Endothelial cell (in vitro differentiated cells): ENCODE results near the gene SLX9. TPM values are rescaled to one million over a fixed set of nuclear protein-coding genes. Genes with fewer than 3 reads are reported as not detected.
"Not testable (repeated sequence)": the region's sequence is repeated elsewhere in the genome, so short reads cannot be mapped to it uniquely, and the experiment has no call there.

ENCODE experiments used
- DNase-seq: peaks from one replicate; pipeline ENCODE4 v3.0.0; 2021; ENCODE audit warnings: low spot score
- H3K27ac Mint-ChIP-seq: one replicate; pipeline ENCODE4 v1.8.0; 2021; ENCODE audit warnings: mixed read lengths, inconsistent platforms; ENCODE audit not compliant: unreplicated experiment
- H3K27me3 Mint-ChIP-seq: one replicate; pipeline ENCODE4 v1.8.0; 2021; ENCODE audit warnings: mild to moderate bottlenecking, moderate library complexity, mixed read lengths, inconsistent platforms; ENCODE audit not compliant: unreplicated experiment
- H3K36me3 Mint-ChIP-seq: one replicate; pipeline ENCODE4 v1.8.0; 2021; ENCODE audit warnings: mild to moderate bottlenecking, low read depth, mixed read lengths, inconsistent platforms; ENCODE audit not compliant: unreplicated experiment
- H3K4me1 Mint-ChIP-seq: one replicate; pipeline ENCODE4 v1.8.0; 2021; ENCODE audit warnings: mild to moderate bottlenecking, mixed read lengths, inconsistent platforms; ENCODE audit not compliant: unreplicated experiment
- H3K4me3 Mint-ChIP-seq: one replicate; pipeline ENCODE4 v1.8.0; 2021; ENCODE audit warnings: mild to moderate bottlenecking, mixed read lengths, inconsistent platforms; ENCODE audit not compliant: unreplicated experiment
- H3K9me3 Mint-ChIP-seq: one replicate; pipeline ENCODE4 v1.8.0; 2021; ENCODE audit warnings: mixed read lengths, inconsistent platforms; ENCODE audit not compliant: unreplicated experiment
- total RNA-seq: library from RNA; stranded (reverse); fragmentation: NEBNext Ultra II Directional; extraction: Animal tissue kit (Norgen Biotek cat#: 25700); gene quantifications from one replicate; pipeline ENCODE4 v1.2.1, GENCODE V29; 2021; ENCODE audit not compliant: unreplicated experiment
- TF ChIP-seq, protein P1 (sequence below): fragments of 200-600 bp; sonication (generic); IDR thresholded peaks from one replicate; pipeline ENCODE4 v1.5.0; 2021; ENCODE audit warnings: antibody characterized with exemption; ENCODE audit not compliant: unreplicated experiment

Gene SLX9
- total RNA-seq, 1 donor from 2014 or later, result 13.7 TPM

DNA sequence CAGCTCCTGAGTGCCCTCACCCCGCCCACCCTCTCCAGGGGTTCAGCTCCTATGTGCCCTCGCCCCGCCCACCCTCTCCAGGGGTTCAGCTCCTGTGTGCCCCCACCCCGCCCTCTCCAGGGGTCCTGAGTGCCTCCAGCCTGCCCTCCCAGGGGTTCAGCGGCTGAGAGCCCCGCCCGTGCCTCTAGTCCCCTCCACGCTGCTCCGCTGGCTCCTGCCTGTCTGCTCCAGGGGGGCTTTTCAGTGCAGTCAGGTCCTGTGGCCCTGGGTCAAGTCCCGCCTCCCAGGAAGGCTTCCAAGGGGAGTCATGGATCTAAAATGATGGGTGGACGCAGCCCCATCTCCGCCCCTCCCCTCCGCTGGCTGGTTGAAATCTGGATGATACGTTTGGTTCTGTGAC is 33.8 kb downstream of the SLX9 start:
- Mint-ChIP-seq H3K27me3 (peaks cover 11% of the 10 kb centered on the region), H3K27ac (peak overlapping the region; percentile 4), H3K4me3 (no peak overlapping the region), H3K9me3 (no peaks in the 10 kb centered on the region), H3K4me1 (peaks cover 17% of the 10 kb centered on the region), H3K36me3 (peaks cover 5% of the 10 kb centered on the region)
- DNase-seq, result no peak
- TF ChIP-seq, protein P1, sequence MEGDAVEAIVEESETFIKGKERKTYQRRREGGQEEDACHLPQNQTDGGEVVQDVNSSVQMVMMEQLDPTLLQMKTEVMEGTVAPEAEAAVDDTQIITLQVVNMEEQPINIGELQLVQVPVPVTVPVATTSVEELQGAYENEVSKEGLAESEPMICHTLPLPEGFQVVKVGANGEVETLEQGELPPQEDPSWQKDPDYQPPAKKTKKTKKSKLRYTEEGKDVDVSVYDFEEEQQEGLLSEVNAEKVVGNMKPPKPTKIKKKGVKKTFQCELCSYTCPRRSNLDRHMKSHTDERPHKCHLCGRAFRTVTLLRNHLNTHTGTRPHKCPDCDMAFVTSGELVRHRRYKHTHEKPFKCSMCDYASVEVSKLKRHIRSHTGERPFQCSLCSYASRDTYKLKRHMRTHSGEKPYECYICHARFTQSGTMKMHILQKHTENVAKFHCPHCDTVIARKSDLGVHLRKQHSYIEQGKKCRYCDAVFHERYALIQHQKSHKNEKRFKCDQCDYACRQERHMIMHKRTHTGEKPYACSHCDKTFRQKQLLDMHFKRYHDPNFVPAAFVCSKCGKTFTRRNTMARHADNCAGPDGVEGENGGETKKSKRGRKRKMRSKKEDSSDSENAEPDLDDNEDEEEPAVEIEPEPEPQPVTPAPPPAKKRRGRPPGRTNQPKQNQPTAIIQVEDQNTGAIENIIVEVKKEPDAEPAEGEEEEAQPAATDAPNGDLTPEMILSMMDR, result no peak

DNA sequence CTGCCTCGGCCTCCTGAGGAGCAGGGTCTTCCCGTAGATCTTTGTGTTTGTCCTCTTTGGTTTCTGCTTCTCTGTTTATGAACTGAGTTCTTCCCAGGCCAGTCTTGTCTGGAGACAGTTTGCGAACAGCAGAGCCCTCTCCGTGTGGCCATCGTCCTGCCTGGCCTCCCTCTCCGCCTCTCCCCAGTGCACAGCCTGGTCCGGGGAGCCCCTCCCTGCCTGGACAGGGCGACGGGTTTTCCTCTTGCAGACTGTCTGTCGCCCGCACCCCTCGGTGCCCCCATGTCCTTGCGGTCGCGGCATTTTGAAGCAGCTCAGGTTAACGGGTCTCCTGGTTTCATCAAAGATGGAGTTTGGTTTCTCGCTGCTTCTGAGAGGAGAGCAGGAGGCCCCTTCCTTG is 34.8 kb downstream of the SLX9 start:
- Mint-ChIP-seq H3K27me3 (peaks cover 11% of the 10 kb centered on the region), H3K4me1 (peaks cover 13% of the 10 kb centered on the region), H3K36me3 (peaks cover 9% of the 10 kb centered on the region), H3K27ac (no peak overlapping the region), H3K4me3 (no peak overlapping the region), H3K9me3 (no peaks in the 10 kb centered on the region)
- no peak for DNase-seq
- TF ChIP-seq, protein P1, result no peak

DNA sequence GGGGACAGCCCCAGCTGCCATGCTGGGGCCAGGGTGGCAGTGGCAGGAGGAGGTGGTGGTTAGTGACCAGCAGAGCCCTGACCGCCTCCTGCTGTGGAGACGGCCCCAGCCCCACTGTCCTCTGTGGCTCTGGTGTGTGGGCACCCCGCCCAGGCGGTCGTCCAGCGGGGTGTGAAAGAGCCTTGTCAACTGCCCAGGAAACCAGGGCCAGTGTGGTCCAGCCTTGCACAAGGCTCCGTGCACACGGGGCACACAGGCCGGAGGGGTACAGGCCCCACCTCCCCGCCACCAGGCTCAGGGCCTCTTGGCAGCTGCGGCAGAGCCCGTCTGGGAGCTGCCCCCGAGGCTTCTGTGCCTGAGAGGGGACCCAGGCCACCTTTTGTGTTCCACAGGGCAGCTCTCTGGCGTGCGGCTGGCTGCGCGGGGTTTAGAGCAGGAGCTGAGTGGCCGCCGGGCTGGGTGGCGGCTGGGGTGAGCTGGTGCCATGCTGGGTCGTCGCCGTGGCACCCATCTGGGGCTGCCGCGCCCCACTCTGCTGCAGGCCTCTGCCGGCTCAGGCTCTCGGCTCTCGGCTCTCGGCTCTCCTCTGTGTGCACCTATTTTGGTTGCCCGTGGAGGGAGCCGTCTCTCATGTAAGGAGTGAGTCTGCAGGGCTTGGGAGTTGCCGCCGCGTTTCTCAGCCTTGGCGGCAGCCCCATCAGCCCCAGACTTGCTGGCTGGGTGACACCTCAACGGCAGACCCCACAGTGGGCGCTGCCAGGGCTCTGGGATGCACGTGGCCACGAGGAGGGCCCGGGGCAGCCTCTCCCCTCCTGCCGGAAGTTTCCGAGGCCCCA is 36.1 kb downstream of the SLX9 start:
- H3K4me3 Mint-ChIP-seq, result no peak overlapping the region
- no peak overlapping the region for H3K27ac Mint-ChIP-seq
- peaks cover 6% of the 10 kb centered on the region for H3K27me3 Mint-ChIP-seq

DNA sequence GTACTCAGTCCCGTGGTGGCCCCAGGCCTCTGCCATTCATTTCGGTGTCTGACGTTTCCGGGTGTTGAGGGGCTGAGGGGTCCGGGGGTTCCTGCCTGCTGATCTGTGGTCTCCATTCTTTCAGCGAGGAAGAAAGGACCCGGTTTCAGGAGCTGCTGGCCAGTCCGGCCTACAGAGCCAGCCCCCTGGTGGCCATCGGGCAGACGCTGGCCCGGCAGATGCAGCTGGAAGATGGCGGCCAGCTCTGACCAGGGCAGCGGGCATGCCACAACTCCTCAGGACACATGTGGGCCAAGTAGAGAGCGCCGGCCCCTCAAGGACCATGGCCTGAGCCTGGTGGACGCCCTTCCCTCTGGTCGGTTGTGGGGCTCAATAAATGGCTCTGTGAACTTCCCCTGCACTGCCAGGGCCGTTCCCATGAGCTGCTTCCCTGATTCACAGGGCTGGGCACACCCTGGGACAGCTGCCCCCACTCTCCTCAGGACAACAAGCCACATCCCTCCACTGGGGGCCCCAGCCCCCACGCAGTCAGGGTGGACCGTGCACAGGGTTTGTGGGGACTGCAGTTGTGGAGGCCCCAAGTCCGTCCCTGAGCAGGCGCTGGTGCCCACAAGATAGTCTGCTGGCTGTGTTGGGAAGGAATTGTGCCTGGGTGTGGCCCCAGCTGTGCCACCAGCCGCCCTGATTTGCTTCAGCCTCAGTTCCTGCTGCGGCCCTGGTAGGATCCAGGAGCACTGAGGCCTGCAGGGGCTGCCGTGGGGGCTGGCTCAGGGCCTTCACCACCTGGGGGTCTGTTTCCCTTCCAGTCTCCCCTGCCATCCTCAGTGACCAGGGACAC is 36.9 kb downstream of the SLX9 start:
- peak; percentile 45 for DNase-seq
- H3K4me1 Mint-ChIP-seq, H3K36me3 Mint-ChIP-seq, H3K4me3 Mint-ChIP-seq, H3K27ac Mint-ChIP-seq, H3K27me3 Mint-ChIP-seq, H3K9me3 Mint-ChIP-seq: not testable (repeated sequence)
- TF ChIP-seq, protein P1, result peak; percentile 55

More for the DNA sequence above, 36.1 kb downstream of the SLX9 start:
- Mint-ChIP-seq H3K9me3 (no peaks in the 10 kb centered on the region), H3K36me3 (peaks cover 9% of the 10 kb centered on the region), H3K4me1 (peaks cover 4% of the 10 kb centered on the region)
- DNase-seq, result no peak
- TF ChIP-seq, protein P1, result no peak
